SK-N-SH treated with all-trans-retinoic acid at 6 μM for 48 hours (cell line): Measurements from ENCODE around the gene SHISA2.
"Not testable (repeated sequence)": the region's sequence is repeated elsewhere in the genome, so short reads cannot be mapped to it uniquely, and the experiment has no call there.

Source experiments
- ATAC-seq: fragments of 200-7000 bp; cut with Tn5 transposase; 3 replicates; pipeline ENCODE4 v1.9.1; 2020; ENCODE audit warnings: mild to moderate bottlenecking, moderate library complexity
- ARNTL ChIP-seq: fragments of 450-650 bp; formaldehyde crosslinking; IDR thresholded peaks from 2 replicates; pipeline ENCODE4 v1.5.0; 2020; ENCODE audit warnings: low read depth, mild to moderate bottlenecking, moderate library complexity, borderline replicate concordance
- BACH2 ChIP-seq: fragments of 250-450 bp; sonication (Bioruptor Pico); IDR thresholded peaks from 2 replicates; pipeline ENCODE4 v1.9.0; 2021; ENCODE audit warnings: mild to moderate bottlenecking, borderline replicate concordance
- CSDC2 ChIP-seq: fragments of 250-450 bp; sonication (Bioruptor Pico); IDR thresholded peaks from 2 replicates; pipeline ENCODE4 v1.5.0; 2020; ENCODE audit warnings: mild to moderate bottlenecking, moderate library complexity
- ESRRG ChIP-seq: fragments of 250-450 bp; sonication (Bioruptor Pico); IDR thresholded peaks from 2 replicates; pipeline ENCODE4 v1.6.1; 2021; ENCODE audit warnings: mild to moderate bottlenecking
- GLIS3 ChIP-seq: fragments of 250-450 bp; sonication (Bioruptor Pico); IDR thresholded peaks from 2 replicates; pipeline ENCODE4 v1.5.0; 2020; ENCODE audit warnings: mild to moderate bottlenecking, moderate library complexity
- ISL1 ChIP-seq: fragments of 250-450 bp; sonication (Bioruptor Pico); IDR thresholded peaks from 2 replicates; pipeline ENCODE4 v2.1.2; 2022; ENCODE audit warnings: mild to moderate bottlenecking, moderate library complexity
- OSR1 ChIP-seq: fragments of 250-450 bp; sonication (Bioruptor Pico); IDR thresholded peaks from 2 replicates; pipeline ENCODE4 v1.8.0; 2022; ENCODE audit warnings: moderate library complexity, mild to moderate bottlenecking, inconsistent platforms
- PPARA ChIP-seq: fragments of 250-450 bp; sonication (Bioruptor Pico); IDR thresholded peaks from 2 replicates; pipeline ENCODE4 v1.5.0; 2020; ENCODE audit warnings: mild to moderate bottlenecking, borderline replicate concordance
- RARB ChIP-seq: fragments of 250-450 bp; sonication (Bioruptor Pico); IDR thresholded peaks from 2 replicates; pipeline ENCODE4 v1.8.0; 2021; ENCODE audit warnings: mild to moderate bottlenecking, moderate library complexity
- SNAI2 ChIP-seq: fragments of 250-450 bp; sonication (Bioruptor Pico); IDR thresholded peaks from 2 replicates; pipeline ENCODE4 v1.5.0; 2020; ENCODE audit warnings: mild to moderate bottlenecking, moderate library complexity
- TCF4 ChIP-seq: fragments of 250-450 bp; sonication (Bioruptor Pico); IDR thresholded peaks from 2 replicates; pipeline ENCODE4 v1.8.0; 2021; ENCODE audit warnings: mild to moderate bottlenecking, moderate library complexity, borderline replicate concordance
- TOX ChIP-seq: fragments of 250-450 bp; sonication (Bioruptor Pico); IDR thresholded peaks from 2 replicates; pipeline ENCODE4 v1.8.0; 2021; ENCODE audit warnings: mild to moderate bottlenecking, moderate library complexity, borderline replicate concordance
- ZC3H10 ChIP-seq: fragments of 250-450 bp; sonication (Bioruptor Pico); IDR thresholded peaks from 2 replicates; pipeline ENCODE4 v1.5.1; 2021; ENCODE audit warnings: mild to moderate bottlenecking, moderate library complexity
- ZFP3 ChIP-seq: fragments of 250-450 bp; sonication (Bioruptor Pico); IDR thresholded peaks from 2 replicates; pipeline ENCODE4 v1.5.0; 2020; ENCODE audit warnings: mild to moderate bottlenecking, moderate library complexity
- ZFP30 ChIP-seq: fragments of 450-650 bp; formaldehyde crosslinking; IDR thresholded peaks from 2 replicates; pipeline ENCODE4 v1.5.0; 2022; ENCODE audit warnings: mild to moderate bottlenecking, moderate library complexity
- ZNF565 ChIP-seq: fragments of 450-650 bp; formaldehyde crosslinking; conservative IDR thresholded peaks from 2 replicates; pipeline ENCODE4 v1.5.0; 2020; ENCODE audit warnings: low read depth, mild to moderate bottlenecking, moderate library complexity
- ZNF70 ChIP-seq: fragments of 450-650 bp; formaldehyde crosslinking; IDR thresholded peaks from 2 replicates; pipeline ENCODE4 v1.5.0; 2020; ENCODE audit warnings: mild to moderate bottlenecking, moderate library complexity
- ZNF8 ChIP-seq: fragments of 450-650 bp; formaldehyde crosslinking; IDR thresholded peaks from 2 replicates; pipeline ENCODE4 v1.5.0; 2020; ENCODE audit warnings: mild to moderate bottlenecking, moderate library complexity
- TF ChIP-seq, protein P1 (sequence below): fragments of 250-450 bp; sonication (Bioruptor Pico); IDR thresholded peaks from 2 replicates; pipeline ENCODE4 v1.5.1; 2021; ENCODE audit warnings: mild to moderate bottlenecking, moderate library complexity
- TF ChIP-seq, protein P2 (sequence below): fragments of 250-450 bp; sonication (Bioruptor Pico); IDR thresholded peaks from 2 replicates; pipeline ENCODE4 v1.8.0; 2020; ENCODE audit warnings: mild to moderate bottlenecking, moderate library complexity, borderline replicate concordance
- TF ChIP-seq, protein P3 (sequence below): fragments of 250-450 bp; sonication (Bioruptor Pico); IDR thresholded peaks from 2 replicates; pipeline ENCODE4 v1.8.0; 2021; ENCODE audit warnings: low read depth, mild to moderate bottlenecking, moderate library complexity, borderline replicate concordance
- TF ChIP-seq, protein P4 (sequence below): fragments of 250-450 bp; sonication (Bioruptor Pico); IDR thresholded peaks from 2 replicates; pipeline ENCODE4 v1.5.1; 2020; ENCODE audit warnings: low read depth, mild to moderate bottlenecking, moderate library complexity
- TF ChIP-seq, protein P5 (sequence below): fragments of 250-450 bp; sonication (Bioruptor Pico); IDR thresholded peaks from 2 replicates; pipeline ENCODE4 v1.5.0; 2020; ENCODE audit warnings: mild to moderate bottlenecking, moderate library complexity

The SHISA2 gene

DNA sequence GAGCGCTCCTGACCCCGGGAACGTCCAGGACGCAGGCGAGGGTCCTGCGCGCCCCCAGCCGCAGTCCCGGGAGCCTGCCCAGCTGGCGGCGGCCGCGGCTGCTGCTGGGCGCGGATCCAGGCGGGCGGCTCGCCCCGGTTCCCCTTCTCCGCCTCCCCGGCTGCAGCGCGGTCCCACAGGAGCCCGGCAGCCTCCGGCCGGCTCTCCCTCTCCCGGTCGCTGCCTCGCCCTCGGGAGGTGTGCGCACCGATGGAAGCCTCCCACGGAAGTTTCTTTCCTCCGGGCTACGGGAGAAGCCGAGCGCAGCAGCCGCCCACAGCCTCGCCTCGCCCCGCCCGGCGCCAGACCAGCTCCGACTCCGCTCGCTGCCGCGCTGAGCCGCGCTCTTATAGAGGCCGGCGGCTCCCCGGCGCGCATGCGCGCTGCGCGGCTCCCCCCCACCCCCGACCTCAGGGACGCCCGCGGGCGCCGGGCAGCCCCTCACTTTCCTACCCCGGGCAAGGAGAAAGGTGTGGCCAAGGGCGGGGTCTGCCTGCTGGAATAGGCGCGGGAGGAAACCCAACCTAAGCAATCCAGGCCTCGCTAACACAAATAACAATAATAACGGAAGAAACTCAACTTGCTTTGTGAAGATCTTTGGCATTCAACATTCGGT lies at the start of gene SHISA2:
SHISA2 (minus strand) TSS at position 360 of the 655 bp plus-strand sequence. CDS start 1,041 bp downstream, outside the sequence.
- ATAC-seq = peak; percentile 74
- TF ChIP-seq RARB = no peak
- TF ChIP-seq ZNF565 (CRISPR knock-in tag) = no peak
- no peak for TF ChIP-seq OSR1 (CRISPR knock-in tag)
- no peak for TF ChIP-seq SNAI2 (CRISPR knock-in tag)
- TF ChIP-seq, protein P1, sequence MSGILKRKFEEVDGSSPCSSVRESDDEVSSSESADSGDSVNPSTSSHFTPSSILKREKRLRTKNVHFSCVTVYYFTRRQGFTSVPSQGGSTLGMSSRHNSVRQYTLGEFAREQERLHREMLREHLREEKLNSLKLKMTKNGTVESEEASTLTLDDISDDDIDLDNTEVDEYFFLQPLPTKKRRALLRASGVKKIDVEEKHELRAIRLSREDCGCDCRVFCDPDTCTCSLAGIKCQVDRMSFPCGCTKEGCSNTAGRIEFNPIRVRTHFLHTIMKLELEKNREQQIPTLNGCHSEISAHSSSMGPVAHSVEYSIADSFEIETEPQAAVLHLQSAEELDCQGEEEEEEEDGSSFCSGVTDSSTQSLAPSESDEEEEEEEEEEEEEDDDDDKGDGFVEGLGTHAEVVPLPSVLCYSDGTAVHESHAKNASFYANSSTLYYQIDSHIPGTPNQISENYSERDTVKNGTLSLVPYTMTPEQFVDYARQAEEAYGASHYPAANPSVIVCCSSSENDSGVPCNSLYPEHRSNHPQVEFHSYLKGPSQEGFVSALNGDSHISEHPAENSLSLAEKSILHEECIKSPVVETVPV (CRISPR knock-in tag) = no peak
- no peak for TF ChIP-seq ARNTL (CRISPR knock-in tag)
- TF ChIP-seq ZC3H10 (CRISPR knock-in tag) = no peak
- TF ChIP-seq, protein P2, sequence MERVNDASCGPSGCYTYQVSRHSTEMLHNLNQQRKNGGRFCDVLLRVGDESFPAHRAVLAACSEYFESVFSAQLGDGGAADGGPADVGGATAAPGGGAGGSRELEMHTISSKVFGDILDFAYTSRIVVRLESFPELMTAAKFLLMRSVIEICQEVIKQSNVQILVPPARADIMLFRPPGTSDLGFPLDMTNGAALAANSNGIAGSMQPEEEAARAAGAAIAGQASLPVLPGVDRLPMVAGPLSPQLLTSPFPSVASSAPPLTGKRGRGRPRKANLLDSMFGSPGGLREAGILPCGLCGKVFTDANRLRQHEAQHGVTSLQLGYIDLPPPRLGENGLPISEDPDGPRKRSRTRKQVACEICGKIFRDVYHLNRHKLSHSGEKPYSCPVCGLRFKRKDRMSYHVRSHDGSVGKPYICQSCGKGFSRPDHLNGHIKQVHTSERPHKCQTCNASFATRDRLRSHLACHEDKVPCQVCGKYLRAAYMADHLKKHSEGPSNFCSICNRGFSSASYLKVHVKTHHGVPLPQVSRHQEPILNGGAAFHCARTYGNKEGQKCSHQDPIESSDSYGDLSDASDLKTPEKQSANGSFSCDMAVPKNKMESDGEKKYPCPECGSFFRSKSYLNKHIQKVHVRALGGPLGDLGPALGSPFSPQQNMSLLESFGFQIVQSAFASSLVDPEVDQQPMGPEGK (CRISPR knock-in tag) = no peak
- TF ChIP-seq ESRRG = no peak
- no peak for TF ChIP-seq TCF4 (CRISPR knock-in tag)
- no peak for TF ChIP-seq GLIS3 (CRISPR knock-in tag)
- TF ChIP-seq, protein P3, sequence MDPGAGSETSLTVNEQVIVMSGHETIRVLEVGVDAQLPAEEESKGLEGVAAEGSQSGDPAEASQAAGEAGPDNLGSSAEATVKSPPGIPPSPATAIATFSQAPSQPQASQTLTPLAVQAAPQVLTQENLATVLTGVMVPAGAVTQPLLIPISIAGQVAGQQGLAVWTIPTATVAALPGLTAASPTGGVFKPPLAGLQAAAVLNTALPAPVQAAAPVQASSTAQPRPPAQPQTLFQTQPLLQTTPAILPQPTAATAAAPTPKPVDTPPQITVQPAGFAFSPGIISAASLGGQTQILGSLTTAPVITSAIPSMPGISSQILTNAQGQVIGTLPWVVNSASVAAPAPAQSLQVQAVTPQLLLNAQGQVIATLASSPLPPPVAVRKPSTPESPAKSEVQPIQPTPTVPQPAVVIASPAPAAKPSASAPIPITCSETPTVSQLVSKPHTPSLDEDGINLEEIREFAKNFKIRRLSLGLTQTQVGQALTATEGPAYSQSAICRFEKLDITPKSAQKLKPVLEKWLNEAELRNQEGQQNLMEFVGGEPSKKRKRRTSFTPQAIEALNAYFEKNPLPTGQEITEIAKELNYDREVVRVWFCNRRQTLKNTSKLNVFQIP (CRISPR knock-in tag) = no peak
- no peak for TF ChIP-seq BACH2 (CRISPR knock-in tag)
- TF ChIP-seq TOX = no peak
- TF ChIP-seq, protein P4, sequence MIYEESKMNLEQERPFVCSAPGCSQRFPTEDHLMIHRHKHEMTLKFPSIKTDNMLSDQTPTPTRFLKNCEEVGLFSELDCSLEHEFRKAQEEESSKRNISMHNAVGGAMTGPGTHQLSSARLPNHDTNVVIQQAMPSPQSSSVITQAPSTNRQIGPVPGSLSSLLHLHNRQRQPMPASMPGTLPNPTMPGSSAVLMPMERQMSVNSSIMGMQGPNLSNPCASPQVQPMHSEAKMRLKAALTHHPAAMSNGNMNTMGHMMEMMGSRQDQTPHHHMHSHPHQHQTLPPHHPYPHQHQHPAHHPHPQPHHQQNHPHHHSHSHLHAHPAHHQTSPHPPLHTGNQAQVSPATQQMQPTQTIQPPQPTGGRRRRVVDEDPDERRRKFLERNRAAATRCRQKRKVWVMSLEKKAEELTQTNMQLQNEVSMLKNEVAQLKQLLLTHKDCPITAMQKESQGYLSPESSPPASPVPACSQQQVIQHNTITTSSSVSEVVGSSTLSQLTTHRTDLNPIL (CRISPR knock-in tag) = no peak
- no peak for TF ChIP-seq ZFP3
- TF ChIP-seq ISL1 (CRISPR knock-in tag) = no peak
- TF ChIP-seq, all 23 proteins: peak for 0

DNA sequence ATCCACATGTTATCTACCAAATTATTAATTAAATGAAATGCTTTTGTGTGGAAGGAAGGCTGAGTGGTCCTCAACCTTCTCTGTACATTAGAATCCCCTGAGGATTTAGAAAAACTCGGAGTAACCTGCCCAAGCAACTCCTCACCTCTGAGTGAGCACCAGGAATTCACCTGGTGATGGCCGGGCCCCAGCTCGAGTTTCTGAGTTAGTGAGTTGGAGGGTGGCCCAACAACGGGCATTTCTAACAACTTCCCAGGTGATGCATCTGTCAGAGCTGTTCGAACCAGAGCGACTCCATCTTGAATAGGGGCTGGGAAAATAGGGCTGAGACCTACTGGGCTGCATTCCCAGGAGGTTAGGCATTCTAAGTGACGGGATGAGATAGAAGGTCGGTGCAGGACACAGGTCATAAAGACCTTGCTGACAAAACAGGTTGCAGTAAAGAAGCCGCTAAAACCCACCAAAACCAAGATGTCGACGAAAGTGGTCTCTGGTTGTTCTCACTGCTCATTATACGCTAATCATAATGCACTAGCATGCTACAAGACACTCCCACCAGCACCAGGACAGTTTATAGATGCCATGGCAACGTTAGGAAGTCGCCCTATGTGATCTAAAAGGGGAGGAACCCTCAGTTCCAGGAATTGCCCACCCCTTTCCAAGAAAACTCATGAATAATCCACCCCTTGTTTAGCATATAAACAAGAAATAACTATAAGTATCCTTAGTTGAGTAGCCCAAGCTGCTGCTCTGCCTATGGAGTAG lies 44.2 kb upstream of the SHISA2 start:
- no peak for ATAC-seq
- TF ChIP-seq GLIS3 (CRISPR knock-in tag) (no peak), ARNTL (CRISPR knock-in tag) (no peak)

DNA sequence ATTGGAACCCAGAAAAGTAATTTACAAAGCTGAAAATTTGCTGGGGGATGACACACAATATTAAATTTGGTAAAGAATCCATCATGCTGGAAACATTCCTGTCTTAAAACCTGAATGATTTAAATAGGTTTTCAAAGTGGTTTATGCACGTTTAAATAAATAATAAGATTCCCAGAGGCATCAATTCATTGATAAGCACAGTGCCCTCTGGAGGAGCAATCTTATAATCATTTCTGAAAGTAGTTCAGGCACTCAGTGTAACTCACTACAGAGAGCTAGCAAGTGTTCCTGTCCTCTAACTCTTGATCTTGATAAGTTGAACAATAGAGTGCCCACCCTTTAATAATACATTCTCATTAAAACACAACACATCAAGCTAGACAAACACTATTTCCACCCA lies 43.5 kb upstream of the SHISA2 start:
- TF ChIP-seq, protein P2 (CRISPR knock-in tag) = no peak
- no peak for TF ChIP-seq ZC3H10 (CRISPR knock-in tag)
- TF ChIP-seq CSDC2 = no peak
- TF ChIP-seq, protein P4 (CRISPR knock-in tag) = no peak
- no peak for TF ChIP-seq PPARA (CRISPR knock-in tag)
- no peak for TF ChIP-seq ZNF70 (CRISPR knock-in tag)
- TF ChIP-seq ZNF565 (CRISPR knock-in tag) = no peak
- TF ChIP-seq TCF4 (CRISPR knock-in tag) = no peak
- no peak for TF ChIP-seq ZFP30 (CRISPR knock-in tag)
- no peak for TF ChIP-seq ARNTL (CRISPR knock-in tag)
- no peak for TF ChIP-seq SNAI2 (CRISPR knock-in tag)
- TF ChIP-seq ZNF8 = no peak
- TF ChIP-seq, protein P5, sequence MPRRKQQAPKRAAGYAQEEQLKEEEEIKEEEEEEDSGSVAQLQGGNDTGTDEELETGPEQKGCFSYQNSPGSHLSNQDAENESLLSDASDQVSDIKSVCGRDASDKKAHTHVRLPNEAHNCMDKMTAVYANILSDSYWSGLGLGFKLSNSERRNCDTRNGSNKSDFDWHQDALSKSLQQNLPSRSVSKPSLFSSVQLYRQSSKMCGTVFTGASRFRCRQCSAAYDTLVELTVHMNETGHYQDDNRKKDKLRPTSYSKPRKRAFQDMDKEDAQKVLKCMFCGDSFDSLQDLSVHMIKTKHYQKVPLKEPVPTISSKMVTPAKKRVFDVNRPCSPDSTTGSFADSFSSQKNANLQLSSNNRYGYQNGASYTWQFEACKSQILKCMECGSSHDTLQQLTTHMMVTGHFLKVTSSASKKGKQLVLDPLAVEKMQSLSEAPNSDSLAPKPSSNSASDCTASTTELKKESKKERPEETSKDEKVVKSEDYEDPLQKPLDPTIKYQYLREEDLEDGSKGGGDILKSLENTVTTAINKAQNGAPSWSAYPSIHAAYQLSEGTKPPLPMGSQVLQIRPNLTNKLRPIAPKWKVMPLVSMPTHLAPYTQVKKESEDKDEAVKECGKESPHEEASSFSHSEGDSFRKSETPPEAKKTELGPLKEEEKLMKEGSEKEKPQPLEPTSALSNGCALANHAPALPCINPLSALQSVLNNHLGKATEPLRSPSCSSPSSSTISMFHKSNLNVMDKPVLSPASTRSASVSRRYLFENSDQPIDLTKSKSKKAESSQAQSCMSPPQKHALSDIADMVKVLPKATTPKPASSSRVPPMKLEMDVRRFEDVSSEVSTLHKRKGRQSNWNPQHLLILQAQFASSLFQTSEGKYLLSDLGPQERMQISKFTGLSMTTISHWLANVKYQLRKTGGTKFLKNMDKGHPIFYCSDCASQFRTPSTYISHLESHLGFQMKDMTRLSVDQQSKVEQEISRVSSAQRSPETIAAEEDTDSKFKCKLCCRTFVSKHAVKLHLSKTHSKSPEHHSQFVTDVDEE (CRISPR knock-in tag) = no peak
- TF ChIP-seq GLIS3 (CRISPR knock-in tag) = no peak
- no peak for TF ChIP-seq BACH2 (CRISPR knock-in tag)
- no peak for TF ChIP-seq RARB
- no peak for TF ChIP-seq TOX
- TF ChIP-seq OSR1 (CRISPR knock-in tag) = no peak
- no peak for TF ChIP-seq ISL1 (CRISPR knock-in tag)
- no peak for TF ChIP-seq ZFP3
- no peak for ATAC-seq

DNA sequence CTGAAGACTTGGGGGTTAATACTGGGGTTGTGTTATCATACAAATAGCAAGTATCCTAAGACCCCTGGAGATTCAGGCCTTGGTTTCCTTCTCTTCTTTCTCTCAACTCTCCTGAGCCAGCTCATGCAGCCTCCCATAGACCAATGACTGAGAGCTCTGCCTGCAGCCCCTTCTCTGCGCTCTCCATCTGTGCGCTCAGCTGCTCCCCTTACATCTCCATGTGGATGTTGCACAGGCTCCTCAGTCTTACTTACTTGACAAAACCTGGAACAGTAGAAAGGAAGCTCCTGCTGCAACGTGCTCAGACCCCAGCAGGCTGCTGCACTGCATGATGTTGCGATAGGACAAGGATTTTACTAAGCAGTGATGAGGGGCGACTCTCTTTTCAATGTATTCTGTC lies 25.0 kb upstream of the SHISA2 start:
- ATAC-seq = not testable (repeated sequence)
